Activated CD8-positive, alpha-beta T cell treated with anti-CD3 and anti-CD28 coated beads for 36 hours (primary cell): Measurements from ENCODE around the gene RPL19. TPM values are rescaled to one million over a fixed set of nuclear protein-coding genes. Genes with fewer than 3 reads are reported as not detected.

ENCODE experiments used
- ATAC-seq: fragments of 200-7000 bp; cut with Tn5 transposase; one replicate; pipeline ENCODE4 v1.10.0; 2021; ENCODE audit warnings: mild to moderate bottlenecking, moderate library complexity
- CTCF ChIA-PET: fragments of 350-600 bp; sonication (Branson Sonifier 250); formaldehyde crosslinking; loops from one replicate; lab custom pipeline; 2021; ENCODE audit warnings: antibody characterized with exemption; lab: Charles Lee
- POLR2A ChIA-PET: fragments of 350-600 bp; sonication (Branson Sonifier 250); formaldehyde crosslinking; loops from one replicate; lab custom pipeline; 2021; ENCODE audit warnings: antibody characterized with exemption; lab: Charles Lee
- DNase-seq: peaks from one replicate; pipeline ENCODE4 v3.0.0-alpha.2; 2020
- H3K27ac Mint-ChIP-seq: one replicate; pipeline ENCODE4 v1.8.0; 2021; ENCODE audit warnings: mild to moderate bottlenecking, mixed read lengths
- H3K27me3 Mint-ChIP-seq: one replicate; pipeline ENCODE4 v1.8.0; 2021; ENCODE audit warnings: mixed read lengths
- H3K36me3 Mint-ChIP-seq: one replicate; pipeline ENCODE4 v1.8.0; 2021; ENCODE audit warnings: low read depth, mixed read lengths
- H3K4me1 Mint-ChIP-seq: one replicate; pipeline ENCODE4 v1.8.0; 2021; ENCODE audit warnings: low read depth, mixed read lengths
- H3K4me3 Mint-ChIP-seq: one replicate; pipeline ENCODE4 v1.8.0; 2021; ENCODE audit warnings: mild to moderate bottlenecking, moderate library complexity, mixed read lengths
- H3K9me3 Mint-ChIP-seq: one replicate; pipeline ENCODE4 v1.8.0; 2021; ENCODE audit warnings: mixed read lengths
- CTCF ChIP-seq: fragments of 200-600 bp; IDR thresholded peaks from one replicate; pipeline ENCODE4 v1.8.0; 2022; ENCODE audit warnings: antibody characterized with exemption, mild to moderate bottlenecking
- intact Hi-C: fragments of 100-400 bp; cut with micrococcal nuclease; formaldehyde crosslinking; loops from one replicate; pipeline ENCODE4 v1.10.0; 2022
- total RNA-seq, 2 experiments: library from RNA; stranded (reverse); gene quantifications; one replicate each; pipeline ENCODE4 v1.2.3, GENCODE V29; 2021

The RPL19 gene
- total RNA-seq, 2 experiments from 2014 or later = 3,130 to 3,175 TPM

- TF ChIP-seq CTCF = no peak
- Mint-ChIP-seq H3K4me3 (peak overlapping the region; percentile 86), H3K9me3 (no peaks in the 10 kb centered on the region), H3K27ac (peak overlapping the region; percentile 89), H3K27me3 (peaks cover 2% of the 10 kb centered on the region), H3K4me1 (peaks cover 33% of the 10 kb centered on the region), H3K36me3 (peaks cover 2% of the 10 kb centered on the region)
- intact Hi-C loops = loop anchor here (2.0 to 5.0 kb wide), 3 partner anchors 85 to 281 kb away; partner anchors contain the start of gene LASP1
- CTCF ChIA-PET = interaction anchor here (0.8 to 7.8 kb wide), 45 partner anchors 9 to 423 kb away, joined by 3 to 155 read pairs (median 5); partner anchors contain the start of genes ARL5C, LASP1 and RPL23
- DNase-seq (peak; percentile 91), ATAC-seq (peak; percentile 43)
- POLR2A ChIA-PET = interaction anchor here (0.7 to 3.3 kb wide), 23 partner anchors 9 to 402 kb away, joined by 3 to 32 read pairs (median 4); partner anchors contain the start of genes ARL5C, PSMB3, RPL19 and RPL23
These were observed 46.5 kb upstream of the RPL19 start for GRCh38 chr17:39153599-39154051.

- Mint-ChIP-seq H3K27me3 (peaks cover 2% of the 10 kb centered on the region), H3K4me3 (peak overlapping the region; percentile 16), H3K9me3 (no peaks in the 10 kb centered on the region), H3K4me1 (peaks cover 16% of the 10 kb centered on the region), H3K27ac (no peak overlapping the region), H3K36me3 (peaks cover 2% of the 10 kb centered on the region)
- ATAC-seq (no peak), DNase-seq (no peak)
- intact Hi-C loops = no loop called here
- POLR2A ChIA-PET = no interaction called here
- no peak for TF ChIP-seq CTCF
- CTCF ChIA-PET = interaction anchor here (0.7 to 6.1 kb wide), 2 partner anchors 11 to 19 kb away, joined by 4 to 99 read pairs; partner anchors contain the start of gene ARL5C
These were observed 44.4 kb upstream of the RPL19 start for GRCh38 chr17:39155654-39156053.

- no peak for DNase-seq
- no peak overlapping the region for H3K4me3 Mint-ChIP-seq
- ATAC-seq = no peak
- peaks cover 2% of the 10 kb centered on the region for H3K27me3 Mint-ChIP-seq
- CTCF ChIA-PET = interaction anchor here (0.7 to 6.1 kb wide), 2 partner anchors 10 to 18 kb away, joined by 4 to 99 read pairs; partner anchors contain the start of gene ARL5C
- intact Hi-C loops = no loop called here
- peaks cover 12% of the 10 kb centered on the region for H3K4me1 Mint-ChIP-seq
- TF ChIP-seq CTCF = no peak
- H3K9me3 Mint-ChIP-seq = no peaks in the 10 kb centered on the region
- POLR2A ChIA-PET = interaction anchor here (0.6 kb wide), 1 partner anchor 882 kb away, joined by 3 read pairs; no protein-coding TSS in a partner anchor
- H3K36me3 Mint-ChIP-seq = peaks cover 2% of the 10 kb centered on the region
- no peak overlapping the region for H3K27ac Mint-ChIP-seq
These were observed 43.6 kb upstream of the RPL19 start for GRCh38 chr17:39156491-39156890.

GRCh38 chr17:39158623-39159022, 41.5 kb upstream of the RPL19 start:
- peaks cover 2% of the 10 kb centered on the region for H3K4me1 Mint-ChIP-seq
- peaks cover 2% of the 10 kb centered on the region for H3K27me3 Mint-ChIP-seq
- H3K4me3 Mint-ChIP-seq = no peak overlapping the region
- ChIA-PET POLR2A (no interaction called here), CTCF (interaction anchor here (1.0 kb wide), 1 partner anchor 16 kb away, joined by 4 read pairs; no protein-coding TSS in a partner anchor)
- H3K9me3 Mint-ChIP-seq = no peaks in the 10 kb centered on the region
- no peak for DNase-seq
- ATAC-seq = no peak
- intact Hi-C loops = no loop called here
- H3K27ac Mint-ChIP-seq = no peak overlapping the region
- TF ChIP-seq CTCF = no peak
- peaks cover 2% of the 10 kb centered on the region for H3K36me3 Mint-ChIP-seq

- no peak for TF ChIP-seq CTCF
- no peak overlapping the region for H3K4me3 Mint-ChIP-seq
- ChIA-PET CTCF (interaction anchor here (1.1 to 7.9 kb wide), 3 partner anchors 13 to 79 kb away, joined by 3 to 151 read pairs (median 3); no protein-coding TSS in a partner anchor), POLR2A (interaction anchor here (1.1 kb wide), 1 partner anchor 38 kb away, joined by 3 read pairs; no protein-coding TSS in a partner anchor)
- ATAC-seq = no peak
- intact Hi-C loops = no loop called here
- no peaks in the 10 kb centered on the region for H3K9me3 Mint-ChIP-seq
- no peak overlapping the region for H3K27ac Mint-ChIP-seq
- H3K27me3 Mint-ChIP-seq = peaks cover 7% of the 10 kb centered on the region
- peaks cover 2% of the 10 kb centered on the region for H3K4me1 Mint-ChIP-seq
- no peaks in the 10 kb centered on the region for H3K36me3 Mint-ChIP-seq
- DNase-seq = no peak
These were observed 38.1 kb upstream of the RPL19 start for GRCh38 chr17:39161962-39162361.
